GM10847 (cell line): ENCODE measurements around the gene ATG10.

ENCODE experiments used
- POLR2A ChIP-seq: IDR thresholded peaks from 2 replicates; pipeline ENCODE4 v1.6.1; 2011; ENCODE audit not compliant: insufficient read length; ENCODE audit errors: extremely low read depth

ATG10 gene

DNA sequence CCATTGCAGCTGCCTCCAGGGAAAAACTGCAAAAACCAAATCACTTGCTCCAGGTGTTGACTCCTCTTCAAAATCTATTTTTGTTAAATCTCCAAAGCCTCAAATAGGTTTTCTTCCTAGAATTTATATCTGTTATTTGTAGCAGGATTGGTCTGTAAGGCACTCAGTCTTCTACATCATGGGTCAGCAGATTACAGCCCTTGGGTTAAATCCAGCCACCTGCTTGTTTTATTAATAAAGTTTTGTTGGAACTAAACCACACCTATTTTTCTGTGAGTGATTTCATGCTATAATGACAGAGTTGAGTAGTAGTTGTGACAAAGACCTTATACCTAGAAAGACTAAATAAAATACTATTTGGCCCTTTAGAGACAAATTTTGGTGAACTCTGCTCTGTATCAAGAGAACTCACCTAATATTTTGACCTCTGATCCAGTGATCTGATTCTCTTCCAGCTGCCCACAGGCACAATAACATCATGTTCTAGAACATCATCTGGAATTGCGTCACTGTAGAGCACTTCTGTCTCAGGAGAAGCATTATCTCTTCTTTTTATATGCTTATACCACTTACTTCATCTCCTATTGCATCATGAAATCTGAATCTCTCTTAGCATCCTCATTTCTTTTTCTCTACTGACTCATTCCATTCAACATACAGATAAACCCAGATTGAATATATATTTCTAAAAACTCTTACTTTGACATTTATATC, 176.2 kb downstream of the ATG10 start:
- TF ChIP-seq POLR2A = no peak

DNA sequence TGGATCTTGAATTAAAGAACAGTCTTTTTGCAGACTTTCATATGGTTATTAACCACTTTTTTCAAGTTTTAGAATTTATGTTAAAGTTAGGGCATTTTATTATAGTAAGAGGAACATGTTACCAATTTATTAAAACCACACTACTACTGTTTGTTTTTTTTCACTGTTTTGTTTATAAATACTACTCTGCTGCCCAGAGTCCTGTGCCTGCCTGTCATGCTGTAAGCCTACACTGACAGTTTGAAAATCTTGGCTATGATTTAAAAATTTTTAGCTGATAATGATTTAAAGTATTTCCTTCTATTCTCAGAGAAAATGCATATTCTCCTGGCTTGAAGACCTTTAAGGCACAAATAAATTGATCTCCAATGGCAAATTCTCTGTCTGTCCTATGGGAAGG, 177.6 kb downstream of the ATG10 start:
- no peak for TF ChIP-seq POLR2A

DNA sequence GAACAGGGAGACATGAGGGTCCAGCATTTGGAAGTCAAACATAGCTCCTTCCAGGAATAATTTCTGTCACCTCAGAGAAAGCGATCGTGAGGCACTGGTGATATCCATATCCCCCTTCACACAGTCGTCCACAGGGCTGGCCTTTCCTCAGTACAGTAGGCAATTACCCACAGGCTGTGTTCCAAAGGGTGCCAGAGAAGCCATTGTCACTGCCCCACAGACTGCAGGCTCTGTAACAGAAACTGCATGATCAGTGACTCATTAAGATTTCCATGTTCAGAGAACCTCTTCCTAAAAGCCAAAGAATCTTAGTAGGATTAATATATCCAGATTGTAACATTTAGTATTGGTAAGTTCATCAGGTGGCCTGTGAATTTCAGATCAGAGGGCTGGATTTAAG, 178.7 kb downstream of the ATG10 start:
- TF ChIP-seq POLR2A = no peak

DNA sequence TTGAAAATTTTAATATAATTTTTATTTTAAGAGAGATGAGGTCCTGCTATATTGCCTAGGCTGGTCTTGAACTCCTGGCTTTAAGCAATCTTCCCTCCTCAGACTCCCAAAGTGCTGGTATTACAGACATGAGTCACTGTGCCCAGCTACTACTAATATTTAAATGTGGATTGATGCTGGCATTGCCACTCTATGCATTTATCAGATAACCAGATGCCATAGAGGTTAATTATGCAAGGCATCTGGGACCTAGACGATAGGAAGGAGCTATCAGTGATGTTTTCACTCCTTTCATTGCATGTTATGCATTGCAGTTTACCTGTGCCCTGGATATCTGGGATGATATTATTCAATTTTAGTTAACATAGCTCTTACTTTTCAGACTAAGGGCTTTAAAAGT, 179.4 kb downstream of the ATG10 start:
- TF ChIP-seq POLR2A = no peak

DNA sequence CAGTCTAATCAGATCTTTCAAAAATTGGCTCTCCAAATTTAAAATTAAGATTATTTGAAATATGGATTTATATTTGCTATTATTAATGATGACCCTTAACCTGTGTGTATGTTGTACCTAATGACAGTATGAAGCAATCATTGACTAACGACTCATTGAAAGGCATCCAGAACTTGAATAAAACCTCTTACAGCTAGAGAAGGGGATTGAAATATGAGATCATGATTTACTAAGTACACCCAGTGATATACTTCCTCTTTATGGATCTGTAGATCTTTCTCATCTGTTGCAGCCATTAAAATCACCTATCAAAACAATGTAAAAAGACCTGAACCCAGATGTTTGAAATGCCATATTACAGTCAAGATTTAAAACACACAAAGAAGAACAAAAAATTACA, 179.8 kb downstream of the ATG10 start:
- no peak for TF ChIP-seq POLR2A

DNA sequence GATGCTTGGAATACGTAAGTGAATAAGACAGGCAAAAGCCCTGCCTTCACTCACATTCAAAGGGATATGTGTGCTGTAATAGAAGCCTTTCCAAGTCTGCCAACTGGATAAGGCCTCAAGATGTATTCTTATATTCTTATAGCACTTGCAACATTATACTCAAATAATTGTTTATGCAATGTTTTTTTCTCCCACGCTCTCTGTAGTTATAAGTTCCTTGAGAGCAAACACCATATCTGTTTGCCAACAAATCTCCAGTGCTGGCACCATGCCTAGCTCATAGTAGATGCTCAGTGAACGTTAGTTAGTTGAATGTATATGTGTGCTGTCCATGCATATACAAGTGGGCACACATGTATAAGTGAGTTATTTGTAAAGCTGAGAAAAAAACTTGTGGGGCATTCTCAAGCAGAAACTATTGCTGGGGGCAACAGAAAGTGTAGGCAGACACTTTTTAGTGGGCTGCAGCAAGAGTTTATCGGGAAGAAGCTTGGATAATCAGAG, 181.2 kb downstream of the ATG10 start:
- no peak for TF ChIP-seq POLR2A

DNA sequence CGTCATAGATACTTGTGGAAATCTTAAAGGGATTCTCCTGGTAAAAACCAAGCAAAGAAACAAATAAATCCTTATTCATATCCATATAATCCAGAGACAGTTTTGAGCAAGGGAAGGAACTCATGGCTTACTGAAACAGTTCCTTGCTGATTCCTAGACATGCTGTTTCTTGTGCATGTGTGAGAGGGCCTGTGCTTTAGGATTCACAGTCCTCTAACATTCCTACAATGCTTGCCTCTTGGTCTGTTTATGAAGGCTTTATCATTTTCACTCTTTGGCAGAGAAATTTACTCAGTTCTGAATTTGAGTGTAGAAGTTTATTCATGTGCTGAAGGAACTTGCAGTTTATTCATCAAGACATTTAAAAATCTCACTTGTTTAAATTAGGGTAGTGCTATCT, 183.0 kb downstream of the ATG10 start:
- TF ChIP-seq POLR2A = no peak

DNA sequence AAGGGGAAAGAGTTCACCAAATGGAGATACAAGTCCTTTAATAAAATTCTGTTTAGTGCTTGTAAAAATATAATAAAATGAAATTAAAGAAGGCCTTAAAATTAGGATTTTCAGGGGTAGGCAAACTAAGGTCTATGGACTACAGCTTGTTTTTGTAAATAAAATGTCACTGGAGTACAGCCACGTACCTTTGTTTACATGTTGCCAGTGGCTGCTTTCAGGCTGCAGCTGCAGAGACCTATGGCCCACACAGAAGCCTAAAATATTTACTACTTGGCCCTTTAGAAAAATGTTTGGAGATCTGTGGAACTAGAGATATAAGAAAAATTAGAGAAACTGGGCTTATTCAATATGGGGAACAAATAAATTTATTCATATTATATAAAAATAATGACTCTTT, 183.5 kb downstream of the ATG10 start:
- no peak for TF ChIP-seq POLR2A

DNA sequence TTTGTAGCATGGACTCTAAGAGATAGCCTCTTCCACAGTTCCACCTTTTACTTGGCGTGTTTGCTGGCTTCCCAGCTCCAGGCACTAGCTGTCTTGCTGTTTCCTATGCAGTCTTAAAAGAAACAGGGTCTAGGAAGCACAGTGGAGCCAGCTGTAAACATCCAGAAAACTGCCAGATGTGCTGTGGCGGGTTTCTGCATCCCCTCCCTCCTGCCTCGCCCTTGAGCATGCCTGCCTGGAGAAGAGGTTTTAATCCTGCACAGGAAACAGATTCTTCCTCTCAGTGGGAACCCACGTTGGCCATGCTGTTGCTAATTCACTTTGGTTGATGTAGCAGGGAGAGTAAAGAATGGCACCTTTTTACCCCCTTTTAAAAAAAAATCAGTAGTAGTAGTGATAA, 185.1 kb downstream of the ATG10 start:
- TF ChIP-seq POLR2A = no peak

DNA sequence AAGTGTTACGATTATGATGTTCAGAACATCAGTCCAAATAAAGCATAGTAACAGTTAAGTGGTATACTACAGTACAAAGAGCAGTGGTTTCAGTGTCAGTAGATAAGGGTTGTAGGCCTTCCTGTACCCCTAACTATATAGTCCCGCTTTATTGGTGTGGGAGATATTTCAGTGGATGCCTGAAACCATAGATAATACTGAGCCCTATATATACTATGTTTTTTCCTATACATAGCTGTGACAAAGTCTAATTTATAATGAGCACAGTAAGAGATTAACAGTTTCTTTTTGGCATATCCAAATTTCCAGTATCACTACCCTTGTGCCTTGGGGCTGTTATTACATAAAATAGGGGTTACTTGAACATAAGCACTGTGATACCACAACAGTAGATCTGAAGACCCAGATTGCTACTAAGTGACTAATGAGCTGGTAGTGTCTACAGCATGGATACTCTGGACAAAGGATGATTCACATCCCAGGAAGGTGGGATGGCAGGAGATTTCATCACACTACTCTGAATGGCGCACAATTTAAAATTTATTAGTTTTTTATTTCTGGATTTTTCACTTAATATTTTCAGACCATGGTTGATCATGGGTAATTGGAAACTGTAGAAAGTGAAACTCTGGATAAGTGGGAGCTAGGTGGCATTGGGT, 187.1 kb downstream of the ATG10 start:
- no peak for TF ChIP-seq POLR2A

DNA sequence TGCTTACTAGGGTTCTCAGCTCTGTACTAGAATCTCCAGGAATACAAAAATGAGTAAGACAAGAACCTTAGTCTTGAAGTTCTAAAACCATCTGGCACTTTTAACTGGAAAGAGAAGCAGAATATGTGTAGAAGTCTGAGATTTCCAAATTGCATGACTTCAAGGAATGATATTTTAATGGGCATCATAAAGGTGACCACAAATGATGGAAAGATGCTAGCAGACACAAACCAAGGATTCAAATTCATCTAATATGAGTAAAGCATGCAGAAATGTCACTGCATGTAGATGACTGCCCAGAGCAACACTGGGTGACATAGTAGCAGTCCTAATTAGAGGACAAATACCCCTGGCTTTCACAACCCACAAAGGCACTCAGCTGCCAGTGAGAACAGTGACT, 189.1 kb downstream of the ATG10 start:
- TF ChIP-seq POLR2A = no peak

DNA sequence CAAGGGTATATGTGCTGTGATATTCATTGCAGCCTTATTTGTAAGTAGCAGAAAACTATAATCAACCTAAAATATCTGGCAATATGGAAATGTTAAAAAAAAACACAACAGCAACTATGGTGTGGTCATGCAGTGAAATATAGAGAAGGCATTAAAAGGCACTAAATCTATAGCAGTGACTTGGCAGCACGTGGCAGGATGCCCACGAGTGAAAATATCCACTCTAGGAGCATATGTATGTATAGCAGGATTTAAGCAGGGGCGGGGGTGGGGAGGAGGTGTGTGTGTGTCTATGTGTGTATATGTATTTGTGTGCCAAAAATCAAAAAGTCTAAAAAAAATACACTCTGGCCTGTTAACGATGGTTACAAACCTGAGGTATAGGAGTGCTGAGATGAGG, 190.8 kb downstream of the ATG10 start:
- no peak for TF ChIP-seq POLR2A

DNA sequence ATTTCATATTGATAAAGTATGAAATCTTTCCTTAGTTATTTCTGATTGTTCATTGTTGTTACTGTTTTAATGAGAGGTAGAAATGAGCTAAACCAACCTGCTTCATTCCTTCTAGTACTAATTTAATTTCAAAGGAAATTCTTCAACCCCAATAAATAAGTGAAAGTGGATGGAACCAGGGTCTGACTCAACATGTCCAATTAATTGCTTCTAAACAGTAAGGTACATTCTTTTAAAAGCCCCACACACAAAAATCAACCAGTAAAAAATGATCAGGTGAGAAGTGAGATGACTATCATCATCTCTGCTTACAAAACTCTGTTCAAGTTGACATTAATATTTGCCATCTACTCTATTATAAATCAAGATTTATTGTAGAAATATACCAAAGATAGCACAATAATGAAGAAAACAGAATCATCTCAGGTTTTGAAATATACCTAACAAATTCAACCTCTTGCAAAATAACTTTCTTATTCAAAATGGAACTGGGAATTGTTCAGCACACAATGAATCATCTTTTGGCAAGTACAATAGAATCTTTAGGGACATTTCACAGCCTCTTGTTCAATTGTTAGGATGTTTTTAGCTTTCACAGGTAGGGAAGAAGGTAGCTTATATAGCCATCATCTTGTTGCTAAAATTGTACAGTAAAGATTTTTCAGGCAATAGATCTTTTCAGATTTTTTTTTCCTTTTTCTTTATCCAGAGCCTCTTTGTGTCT, 191.8 kb downstream of the ATG10 start:
- TF ChIP-seq POLR2A = no peak

DNA sequence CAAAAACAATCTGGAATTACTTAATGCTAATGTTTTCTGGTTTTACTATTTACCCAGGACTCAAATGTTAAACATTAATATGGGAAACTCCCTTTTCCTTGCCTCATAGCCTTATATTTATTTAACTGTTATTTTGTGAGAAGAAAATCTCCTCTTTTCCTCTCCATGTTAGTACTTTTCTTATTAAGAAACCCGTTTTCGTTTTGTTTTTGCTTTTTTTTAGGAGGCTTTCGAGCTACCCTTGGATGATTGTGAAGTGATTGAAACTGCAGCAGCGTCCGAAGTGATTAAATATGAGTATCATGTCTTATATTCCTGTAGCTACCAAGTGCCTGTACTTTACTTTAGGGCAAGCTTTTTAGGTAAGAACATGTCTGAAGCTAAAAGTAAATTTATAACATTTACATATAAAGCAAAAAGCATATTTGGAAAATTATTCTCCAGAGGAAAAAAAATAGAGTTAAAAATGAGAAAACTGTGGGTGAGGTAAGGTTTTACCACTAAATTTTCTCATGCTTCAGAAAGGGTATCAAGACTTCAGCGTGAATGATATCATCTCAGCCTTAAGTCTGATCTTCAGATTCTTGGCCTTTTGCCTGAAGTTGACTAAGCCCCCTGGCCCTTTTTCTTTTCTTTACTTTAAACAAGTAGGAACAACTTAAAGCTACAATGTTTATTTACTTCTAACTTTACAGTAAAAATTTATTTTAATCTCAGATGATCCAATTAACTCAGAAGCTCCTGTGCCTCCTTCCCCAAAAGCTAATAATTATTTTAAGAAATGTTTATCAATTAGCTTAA, 192.6 kb downstream of the ATG10 start:
- TF ChIP-seq POLR2A = no peak

DNA sequence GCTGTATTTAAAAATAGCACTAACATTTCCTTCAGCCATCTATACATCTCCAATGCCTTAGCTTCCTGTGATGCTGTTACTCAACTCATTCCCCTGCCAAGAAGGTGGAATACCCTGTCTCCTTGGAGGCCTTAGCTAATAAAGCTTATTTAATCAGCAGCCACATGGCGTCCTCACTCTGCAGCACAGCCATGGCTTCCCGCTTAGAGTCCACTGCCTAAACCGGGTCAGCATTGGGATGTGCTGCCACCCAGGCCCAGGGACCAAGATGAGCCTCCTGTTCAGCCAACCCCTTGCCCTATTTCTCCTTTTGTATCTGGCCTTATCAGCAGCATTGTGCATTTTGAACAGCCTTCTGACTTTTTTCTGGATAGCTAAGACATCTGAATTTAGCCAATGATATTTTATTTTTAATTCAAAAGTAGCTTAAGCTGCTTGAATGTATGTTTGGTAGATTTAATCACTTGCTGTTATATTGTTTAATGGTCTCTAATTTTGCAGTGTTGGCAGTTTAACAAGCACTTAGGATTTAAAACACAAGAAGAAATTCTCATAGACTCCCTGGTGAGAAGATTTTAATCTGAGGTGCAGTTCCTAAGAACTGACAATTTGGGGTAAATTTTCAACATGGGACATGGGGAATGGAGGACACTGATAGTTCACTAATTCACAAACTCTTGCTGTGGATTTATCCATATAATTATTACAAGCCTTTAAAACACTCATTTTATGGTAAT, 193.3 kb downstream of the ATG10 start:
- TF ChIP-seq POLR2A = no peak
